Smooth muscle cell (in vitro differentiated cells): ENCODE results near the gene FOXC1. TPM values are rescaled to one million over a fixed set of nuclear protein-coding genes. Genes with fewer than 3 reads are reported as not detected.

Experiments
- DNase-seq: peaks from one replicate; lab custom pipeline; 2025; ENCODE audit not compliant: unreplicated experiment; lab: John Stamatoyannopoulos, UW
- H2AFZ ChIP-seq: fragments of 200-600 bp; sonication (generic); 2 replicates; pipeline ENCODE4 v1.6.0; 2016; ENCODE audit warnings: antibody characterized with exemption, low read depth, mild to moderate bottlenecking
- H3F3A ChIP-seq: fragments of 200-600 bp; sonication (generic); 2 replicates; pipeline ENCODE4 v1.6.0; 2017; ENCODE audit warnings: antibody characterized with exemption, low read depth
- H3K27ac ChIP-seq: fragments of 200-600 bp; sonication (generic); 2 replicates; pipeline ENCODE4 v1.5.1; 2016; ENCODE audit warnings: low read depth, mild to moderate bottlenecking
- H3K27me3 ChIP-seq: fragments of 200-600 bp; sonication (generic); 2 replicates; pipeline ENCODE4 v1.6.1; 2016; ENCODE audit warnings: low read depth, mild to moderate bottlenecking
- H3K36me3 ChIP-seq: fragments of 200-600 bp; sonication (generic); 2 replicates; pipeline ENCODE4 v1.5.1; 2016; ENCODE audit warnings: low read depth
- H3K4me1 ChIP-seq: fragments of 200-600 bp; sonication (generic); 2 replicates; pipeline ENCODE4 v1.5.1; 2016; ENCODE audit warnings: low read depth
- H3K4me2 ChIP-seq: fragments of 200-600 bp; sonication (generic); 2 replicates; pipeline ENCODE4 v1.6.0; 2016; ENCODE audit warnings: mild to moderate bottlenecking
- H3K4me3 ChIP-seq: fragments of 200-600 bp; sonication (generic); 2 replicates; pipeline ENCODE4 v1.5.1; 2016; ENCODE audit warnings: mild to moderate bottlenecking
- H3K79me2 ChIP-seq: fragments of 200-600 bp; sonication (generic); 2 replicates; pipeline ENCODE4 v1.6.0; 2016; ENCODE audit warnings: low read depth, mild to moderate bottlenecking
- H3K9ac ChIP-seq: fragments of 200-600 bp; sonication (generic); 2 replicates; pipeline ENCODE4 v1.6.0; 2016; ENCODE audit warnings: low read depth
- H3K9me3 ChIP-seq: fragments of 200-600 bp; sonication (generic); replicated peaks from 2 replicates; pipeline ENCODE4 v1.5.1; 2016; ENCODE audit warnings: low read depth
- H4K20me1 ChIP-seq: fragments of 200-600 bp; sonication (generic); 2 replicates; pipeline ENCODE4 v1.6.0; 2016; ENCODE audit warnings: low read depth
- CTCF ChIP-seq: fragments of 200-600 bp; sonication (generic); IDR thresholded peaks from 2 replicates; pipeline ENCODE4 v1.5.1; 2017; ENCODE audit warnings: borderline replicate concordance, mild to moderate bottlenecking, antibody characterized with exemption; ENCODE audit not compliant: insufficient read depth, poor library complexity, severe bottlenecking
- WGBS: methylation state at CpG from one replicate; pipeline ENCODE4 v1.1.7; 2016; ENCODE audit warnings: low lambda C conversion rate; 5-methylcytosine and 5-hydroxymethylcytosine counted together
- polyA plus RNA-seq: library from polyadenylated mRNA; unstranded; fragments of >200 nt; fragmentation: Nextera tagmentation; extraction: Ambion mirVana; gene quantifications from 2 replicates; pipeline ENCODE4 v1.2.1, GENCODE V29; 2016
- total RNA-seq: library from RNA; depleted of rRNA; stranded (reverse); fragments of >200 nt; gene quantifications from 2 replicates; pipeline ENCODE4 v1.2.3, GENCODE V29; 2014

FOXC1 gene
- total and polyA plus RNA-seq, 2 experiments from 2014 or later: 0.10 to 1.4 TPM

- Histone ChIP-seq H2AFZ (no peak overlapping the region), H3K9ac (no peak overlapping the region), H4K20me1 (no peaks in the 10 kb centered on the region), H3K36me3 (no peaks in the 10 kb centered on the region), H3K4me3 (no peak overlapping the region), H3F3A (no peaks in the 10 kb centered on the region), H3K4me1 (no peaks in the 10 kb centered on the region), H3K9me3 (no peaks in the 10 kb centered on the region), H3K4me2 (no peak overlapping the region), H3K27ac (no peak overlapping the region), H3K79me2 (no peaks in the 10 kb centered on the region), H3K27me3 (peaks cover 47% of the 10 kb centered on the region)
- WGBS: 89% methylated on average over 4 of the region's 4 CpGs
- DNase-seq: no peak
- no peak for TF ChIP-seq CTCF
Observed at GRCh38 chr6:1634081-1634480, 24.4 kb downstream of the FOXC1 start.

DNA sequence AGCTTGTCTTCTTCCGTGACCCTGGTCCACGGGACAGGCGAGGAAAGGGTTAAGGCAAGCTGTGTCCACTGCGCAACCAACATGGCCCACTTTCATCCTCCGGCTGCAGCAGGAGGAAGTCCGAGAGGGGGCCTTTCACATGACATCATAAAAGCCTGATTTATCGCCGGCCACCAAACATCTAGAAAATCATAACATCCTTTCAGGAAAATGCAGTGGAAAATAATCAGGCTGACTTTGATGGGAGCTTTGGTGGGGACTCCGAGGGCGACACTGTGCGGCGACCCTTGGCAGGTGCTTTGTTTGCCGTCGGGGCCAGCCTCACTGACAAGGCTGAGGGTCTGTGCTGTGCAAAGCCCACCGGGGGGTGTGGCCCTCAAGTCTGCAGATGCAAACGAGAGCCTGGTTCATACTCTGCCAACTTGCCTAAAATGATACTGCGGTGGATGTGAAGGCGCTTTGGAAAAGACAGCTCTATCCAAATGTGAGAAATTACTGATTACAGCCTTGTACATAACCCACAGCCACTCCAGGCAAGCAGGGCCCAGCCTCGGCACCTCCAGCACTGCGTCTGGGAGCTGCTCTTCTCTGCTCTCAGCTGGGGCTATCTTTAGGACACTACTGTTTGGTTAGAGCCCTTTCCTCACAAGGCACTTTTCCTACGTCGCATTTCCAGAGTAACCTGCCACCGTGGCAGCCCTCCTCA lies 25.7 kb downstream of the FOXC1 start:
- no peak overlapping the region for H3K27ac ChIP-seq
- H2AFZ ChIP-seq: no peak overlapping the region
- no peaks in the 10 kb centered on the region for H4K20me1 ChIP-seq
- H3K36me3 ChIP-seq: no peaks in the 10 kb centered on the region
- no peak for DNase-seq
- no peak for TF ChIP-seq CTCF
- 88% methylated on average over 23 of the region's 23 CpGs for WGBS
- no peaks in the 10 kb centered on the region for H3K79me2 ChIP-seq
- H3K9ac ChIP-seq: no peak overlapping the region
- H3K4me1 ChIP-seq: no peaks in the 10 kb centered on the region
- H3K4me2 ChIP-seq: no peak overlapping the region
- H3K27me3 ChIP-seq: peaks cover 39% of the 10 kb centered on the region
- no peaks in the 10 kb centered on the region for H3F3A ChIP-seq
- H3K9me3 ChIP-seq: no peaks in the 10 kb centered on the region
- no peak overlapping the region for H3K4me3 ChIP-seq

GRCh38 chr6:1636272-1636825 lies 26.6 kb downstream of the FOXC1 start:
- Histone ChIP-seq H3K79me2 (no peaks in the 10 kb centered on the region), H3K4me2 (no peak overlapping the region), H3K27ac (no peak overlapping the region), H3K36me3 (no peaks in the 10 kb centered on the region), H3K4me1 (no peaks in the 10 kb centered on the region), H3K9me3 (no peaks in the 10 kb centered on the region), H2AFZ (no peak overlapping the region), H3K27me3 (peaks cover 44% of the 10 kb centered on the region), H3F3A (no peaks in the 10 kb centered on the region), H4K20me1 (no peaks in the 10 kb centered on the region), H3K9ac (no peak overlapping the region), H3K4me3 (no peak overlapping the region)
- no peak for DNase-seq
- TF ChIP-seq CTCF: no peak
- 96% methylated on average over 9 of the region's 9 CpGs for WGBS
